Transverse colon (tissue), 4 donors: ENCODE measurements around the gene MCTP2. TPM values are rescaled to one million over a fixed set of nuclear protein-coding genes. Genes with fewer than 3 reads are reported as not detected.
A peak's percentile ranks its signal among the peaks of the same experiment; 100 is the strongest.

Experiments
- DNase-seq: peaks from one replicate; pipeline ENCODE4 v3.0.0-alpha.2; 2019
- H3K27ac ChIP-seq, 4 donors: fragments of 200-600 bp; sonication (generic); 2 replicates each; pipeline ENCODE4 v1.5.1; 2016 to 2018; ENCODE audit warnings: inconsistent platforms in 4 of 4
- H3K27me3 ChIP-seq: fragments of 200-600 bp; sonication (generic); 2 replicates; pipeline ENCODE4 v1.5.1; 2017; ENCODE audit warnings: inconsistent platforms
- H3K36me3 ChIP-seq, 4 donors: fragments of 200-600 bp; sonication (generic); 2 replicates each; pipeline ENCODE4 v1.5.1; 2017 to 2019; ENCODE audit warnings: inconsistent platforms in 4 of 4
- H3K4me1 ChIP-seq, 4 donors: fragments of 200-600 bp; sonication (generic); 2 replicates each; pipeline ENCODE4 v1.5.1; 2017 to 2020; ENCODE audit warnings: inconsistent platforms in 4 of 4
- H3K4me3 ChIP-seq, 4 donors: fragments of 200-600 bp; sonication (generic); 1 replicate in 1 of 4; 2 replicates in 3 of 4; pipeline versions ENCODE4 v1.5.1 to v1.6.1; 2017 to 2019; ENCODE audit warnings: inconsistent platforms in 4 of 4
- H3K9me3 ChIP-seq, 2 donors: fragments of 200-600 bp; sonication (generic); 2 replicates each; pipeline ENCODE4 v1.5.1; 2017 to 2019; ENCODE audit warnings: inconsistent platforms in 2 of 2
- EP300 ChIP-seq: sonication (generic); formaldehyde crosslinking; IDR thresholded peaks from one replicate; pipeline ENCODE4 v1.6.1; 2017; ENCODE audit warnings: antibody characterized with exemption, low read depth
- POLR2A ChIP-seq: fragments of 450-650 bp; IDR thresholded peaks from one replicate; pipeline ENCODE4 v1.6.1; 2016; ENCODE audit warnings: antibody characterized with exemption, mild to moderate bottlenecking, moderate library complexity
- POLR2AphosphoS5 ChIP-seq, 3 donors: sonication (generic); formaldehyde crosslinking; IDR thresholded peaks; one replicate each; pipeline ENCODE4 v1.6.1; 2016; ENCODE audit warnings: antibody characterized with exemption in 3 of 3
- WGBS, 2 donors: methylation state at CpG; one replicate each; pipeline ENCODE4 v1.1.5; 2018; ENCODE audit warnings: low coverage in 1 of 2; 5-methylcytosine and 5-hydroxymethylcytosine counted together
- in situ Hi-C, 4 donors: fragments of 200-750 bp; cut with MboI; loops; one replicate each; pipeline versions ENCODE4 v1.15.0 to v1.15.1; 2017; ENCODE audit warnings: low sequenced_read_pairs in 3 of 4, low pct_ligation_motif_present in 1 of 4, low pct_unique_long_range_greater_than_20kb in 1 of 4
- intact Hi-C: fragments of 100-400 bp; cut with DNase I; formaldehyde crosslinking; loops from one replicate; pipeline ENCODE4 v1.15.1; 2023; ENCODE audit warnings: low total_unique reads
- total RNA-seq, 4 donors: library from RNA; depleted of rRNA; stranded (reverse); fragments of >200 nt; gene quantifications; one replicate each; pipeline ENCODE4 v1.1.0, GENCODE V29; 2016
- TF ChIP-seq, protein P1 (sequence below), 5 experiments: fragments of 200-600 bp in 3 of 5; fragments of 450-650 bp in 2 of 5; sonication (generic) in 3 of 5; IDR thresholded peaks; 1 replicate in 2 of 5; 2 replicates in 3 of 5; pipeline ENCODE4 v1.5.1; 2016 to 2017; ENCODE audit warnings: antibody characterized with exemption in 5 of 5, inconsistent platforms in 3 of 5, mild to moderate bottlenecking in 2 of 5, moderate library complexity in 1 of 5

The MCTP2 gene
- total RNA-seq, 4 donors from 2014 or later: 108 to 409 (median 144) TPM

DNA sequence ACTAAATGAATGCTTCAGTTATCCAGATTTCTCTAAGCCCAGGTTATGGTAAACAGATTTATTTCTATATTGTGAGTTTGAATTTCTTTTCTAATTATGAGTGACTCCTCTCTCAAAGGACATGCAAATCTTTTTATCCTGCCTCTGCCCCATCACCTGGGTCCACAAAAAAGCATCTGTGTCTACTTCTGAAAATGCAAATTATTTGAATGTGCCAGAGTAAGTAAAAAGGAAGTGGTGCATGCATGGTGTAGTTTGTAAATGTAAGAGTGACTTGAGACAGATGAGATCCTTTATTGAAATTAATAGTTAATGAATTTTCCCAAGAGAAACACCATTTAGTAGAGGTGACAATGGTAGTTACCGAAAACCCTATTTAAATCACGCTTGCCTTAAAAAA is 26.9 kb downstream of the MCTP2 start:
- Histone ChIP-seq H3K4me1 (peaks cover 7 to 48% (median 21%) of the 10 kb centered on the region in 4 donors), H3K27ac (peak overlapping the region in 1 of 4 donors; percentile 3), H3K9me3 (no peaks in the 10 kb centered on the region), H3K27me3 (no peaks in the 10 kb centered on the region), H3K36me3 (no peaks in the 10 kb centered on the region), H3K4me3 (no peak overlapping the region)
- no peak for DNase-seq
- TF ChIP-seq EP300 (no peak), POLR2AphosphoS5 (IDR thresholded peaks at IDR 0.05) (no peak), POLR2A (no peak)
- TF ChIP-seq, protein P1, sequence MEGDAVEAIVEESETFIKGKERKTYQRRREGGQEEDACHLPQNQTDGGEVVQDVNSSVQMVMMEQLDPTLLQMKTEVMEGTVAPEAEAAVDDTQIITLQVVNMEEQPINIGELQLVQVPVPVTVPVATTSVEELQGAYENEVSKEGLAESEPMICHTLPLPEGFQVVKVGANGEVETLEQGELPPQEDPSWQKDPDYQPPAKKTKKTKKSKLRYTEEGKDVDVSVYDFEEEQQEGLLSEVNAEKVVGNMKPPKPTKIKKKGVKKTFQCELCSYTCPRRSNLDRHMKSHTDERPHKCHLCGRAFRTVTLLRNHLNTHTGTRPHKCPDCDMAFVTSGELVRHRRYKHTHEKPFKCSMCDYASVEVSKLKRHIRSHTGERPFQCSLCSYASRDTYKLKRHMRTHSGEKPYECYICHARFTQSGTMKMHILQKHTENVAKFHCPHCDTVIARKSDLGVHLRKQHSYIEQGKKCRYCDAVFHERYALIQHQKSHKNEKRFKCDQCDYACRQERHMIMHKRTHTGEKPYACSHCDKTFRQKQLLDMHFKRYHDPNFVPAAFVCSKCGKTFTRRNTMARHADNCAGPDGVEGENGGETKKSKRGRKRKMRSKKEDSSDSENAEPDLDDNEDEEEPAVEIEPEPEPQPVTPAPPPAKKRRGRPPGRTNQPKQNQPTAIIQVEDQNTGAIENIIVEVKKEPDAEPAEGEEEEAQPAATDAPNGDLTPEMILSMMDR (IDR thresholded peaks at IDR 0.05): no peak
- 82 to 86% methylated on average over 2 of the region's 2 CpGs for WGBS, 2 donors
- intact Hi-C loops (no loop called here), in situ Hi-C loops (no loop called here)

GRCh38 chr15:94259121-94259751 is 27.9 kb downstream of the MCTP2 start:
- in situ Hi-C loops: no loop called here
- WGBS, 2 donors: 87 to 89% methylated on average over 1 of the region's 1 CpG

GRCh38 chr15:94259863-94260262 is 28.5 kb downstream of the MCTP2 start:
- no peak for DNase-seq
- TF ChIP-seq, protein P1 (IDR thresholded peaks at IDR 0.05): no peak
- TF ChIP-seq EP300: no peak
- no peak for TF ChIP-seq POLR2A
- TF ChIP-seq POLR2AphosphoS5 (IDR thresholded peaks at IDR 0.05): no peak
- H3K27me3 ChIP-seq: no peaks in the 10 kb centered on the region
- H3K4me1 ChIP-seq: peaks cover 8 to 35% (median 10%) of the 10 kb centered on the region in 4 donors
- no peak overlapping the region for H3K4me3 ChIP-seq
- in situ Hi-C loops (no loop called here), intact Hi-C loops (no loop called here)
- no peaks in the 10 kb centered on the region for H3K36me3 ChIP-seq
- WGBS, 2 donors: 71 to 86% methylated on average over 3 of the region's 3 CpGs
- H3K9me3 ChIP-seq: no peaks in the 10 kb centered on the region
- no peak overlapping the region for H3K27ac ChIP-seq

More at GRCh38 chr15:94259121-94259751, 27.9 kb downstream of the MCTP2 start:
- no peaks in the 10 kb centered on the region for H3K9me3 ChIP-seq
- H3K27me3 ChIP-seq: no peaks in the 10 kb centered on the region
- peak overlapping the region in 1 of 4 donors; percentile 3 for H3K27ac ChIP-seq
- DNase-seq: no peak
- H3K4me3 ChIP-seq: no peak overlapping the region
- TF ChIP-seq EP300 (no peak), POLR2A (no peak), POLR2AphosphoS5 (IDR thresholded peaks at IDR 0.05) (no peak)
- TF ChIP-seq, protein P1 (IDR thresholded peaks at IDR 0.05): no peak
- H3K36me3 ChIP-seq: no peaks in the 10 kb centered on the region
- intact Hi-C loops: no loop called here
- peaks cover 8 to 38% (median 13%) of the 10 kb centered on the region in 4 donors for H3K4me1 ChIP-seq

GRCh38 chr15:94262201-94262600 is 30.8 kb downstream of the MCTP2 start:
- Histone ChIP-seq H3K27me3 (no peaks in the 10 kb centered on the region), H3K36me3 (no peaks in the 10 kb centered on the region), H3K4me3 (no peak overlapping the region), H3K27ac (no peak overlapping the region), H3K4me1 (peaks cover 0 to 23% (median 4%) of the 10 kb centered on the region in 4 donors), H3K9me3 (no peaks in the 10 kb centered on the region)
- intact Hi-C loops: no loop called here
- TF ChIP-seq POLR2A (no peak), POLR2AphosphoS5 (IDR thresholded peaks at IDR 0.05) (no peak), EP300 (no peak)
- TF ChIP-seq, protein P1 (IDR thresholded peaks at IDR 0.05): no peak
- in situ Hi-C loops: no loop called here
- no peak for DNase-seq
- WGBS, 2 donors: 44 to 88% methylated on average over 1 of the region's 1 CpG
